WTC11 (cell line): Measurements from ENCODE around the gene SORT1.

Experiments used
- ATF3 ChIP-seq: sonication (generic); formaldehyde crosslinking; conservative IDR thresholded peaks from 2 replicates; pipeline ENCODE4 v1.8.1; 2022; ENCODE audit warnings: mild to moderate bottlenecking, missing genetic modification reagents
- ATF6 ChIP-seq: sonication (generic); formaldehyde crosslinking; IDR thresholded peaks from 2 replicates; pipeline ENCODE4 v1.8.1; 2023; ENCODE audit warnings: mild to moderate bottlenecking, missing genetic modification reagents
- CTCF ChIP-seq: fragments of 200-600 bp; IDR thresholded peaks from 2 replicates; pipeline ENCODE4 v1.8.0; 2022; ENCODE audit warnings: antibody characterized with exemption
- ERG ChIP-seq: fragments of 250-450 bp; sonication (Bioruptor Pico); IDR thresholded peaks from 2 replicates; pipeline ENCODE4 v1.8.0; 2021; ENCODE audit warnings: mild to moderate bottlenecking
- ESRRA ChIP-seq: sonication (generic); formaldehyde crosslinking; IDR thresholded peaks from 2 replicates; pipeline ENCODE4 v1.8.1; 2022; ENCODE audit warnings: mild to moderate bottlenecking, missing genetic modification reagents, borderline replicate concordance
- NR1H2 ChIP-seq: sonication (generic); formaldehyde crosslinking; IDR thresholded peaks from 2 replicates; pipeline ENCODE4 v1.9.0; 2021; ENCODE audit warnings: mild to moderate bottlenecking, moderate library complexity, missing genetic modification reagents
- NR3C1 ChIP-seq: sonication (generic); formaldehyde crosslinking; conservative IDR thresholded peaks from 2 replicates; pipeline ENCODE4 v1.8.1; 2023; ENCODE audit warnings: low read depth, mild to moderate bottlenecking, missing genetic modification reagents
- PRDM15 ChIP-seq: sonication (generic); formaldehyde crosslinking; IDR thresholded peaks from 2 replicates; pipeline ENCODE4 v1.8.0; 2022; ENCODE audit warnings: missing genetic modification reagents
- SMAD3 ChIP-seq: sonication (generic); formaldehyde crosslinking; IDR thresholded peaks from 2 replicates; pipeline ENCODE4 v1.8.0; 2022; ENCODE audit warnings: missing genetic modification reagents, mild to moderate bottlenecking, borderline replicate concordance
- ZNF121 ChIP-seq: sonication (generic); formaldehyde crosslinking; IDR thresholded peaks from 2 replicates; pipeline ENCODE4 v1.8.0; 2023; ENCODE audit warnings: missing genetic modification reagents
- ZNF219 ChIP-seq: sonication (generic); formaldehyde crosslinking; IDR thresholded peaks from 2 replicates; pipeline ENCODE4 v1.8.0; 2023; ENCODE audit warnings: missing genetic modification reagents, mild to moderate bottlenecking, borderline replicate concordance
- ZNF281 ChIP-seq: sonication (generic); formaldehyde crosslinking; IDR thresholded peaks from 2 replicates; pipeline ENCODE4 v1.8.0; 2023; ENCODE audit warnings: mild to moderate bottlenecking, missing genetic modification reagents

- TF ChIP-seq CTCF (no peak), NR3C1 (CRISPR knock-in tag) (no peak), ZNF281 (no peak), SMAD3 (CRISPR knock-in tag) (no peak), ZNF121 (CRISPR knock-in tag) (no peak), ESRRA (CRISPR knock-in tag) (no peak), ATF6 (CRISPR knock-in tag) (no peak), NR1H2 (CRISPR knock-in tag) (no peak), ATF3 (CRISPR knock-in tag) (no peak), ERG (CRISPR knock-in tag) (no peak), ZNF219 (no peak), PRDM15 (no peak)
These were observed 95.8 kb downstream of the SORT1 start for GRCh38 chr1:109301874-109302273.
